Vagina (tissue), 2 donors: Measurements from ENCODE around the gene FBXL7.

Experiments
- POLR2A ChIP-seq, 2 donors: fragments of 450-650 bp; IDR thresholded peaks; one replicate each; pipeline ENCODE4 v1.6.1; 2017; ENCODE audit warnings: antibody characterized with exemption in 2 of 2, mild to moderate bottlenecking in 2 of 2, moderate library complexity in 2 of 2
- TF ChIP-seq, protein P1 (sequence below), 3 experiments: fragments of 450-650 bp in 2 of 3; fragments of 200-600 bp in 1 of 3; sonication (generic) in 1 of 3; IDR thresholded peaks; one replicate each; pipeline ENCODE4 v1.5.1; 2017 to 2019; ENCODE audit warnings: antibody characterized with exemption in 3 of 3, mild to moderate bottlenecking in 2 of 3, moderate library complexity in 2 of 3

DNA sequence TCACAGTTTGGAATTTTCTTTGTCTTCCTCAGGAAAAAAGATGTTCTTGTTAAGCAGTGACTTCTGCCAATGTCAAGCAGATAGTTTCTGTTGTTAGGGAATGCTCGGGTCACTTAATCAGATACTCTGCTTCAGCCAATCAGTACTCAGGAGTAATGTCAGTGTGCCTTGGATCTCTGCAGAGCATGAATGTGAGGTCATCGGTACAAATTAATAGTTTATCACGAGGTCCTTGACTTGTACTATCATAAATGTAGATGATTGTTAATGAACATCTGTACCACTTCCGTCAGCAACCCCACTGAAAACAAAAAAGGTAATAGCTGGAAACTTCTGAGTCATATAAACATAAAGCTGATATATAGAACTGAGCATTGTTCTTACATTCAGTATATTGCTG is 73.6 kb downstream of the FBXL7 start:
- TF ChIP-seq, protein P1, sequence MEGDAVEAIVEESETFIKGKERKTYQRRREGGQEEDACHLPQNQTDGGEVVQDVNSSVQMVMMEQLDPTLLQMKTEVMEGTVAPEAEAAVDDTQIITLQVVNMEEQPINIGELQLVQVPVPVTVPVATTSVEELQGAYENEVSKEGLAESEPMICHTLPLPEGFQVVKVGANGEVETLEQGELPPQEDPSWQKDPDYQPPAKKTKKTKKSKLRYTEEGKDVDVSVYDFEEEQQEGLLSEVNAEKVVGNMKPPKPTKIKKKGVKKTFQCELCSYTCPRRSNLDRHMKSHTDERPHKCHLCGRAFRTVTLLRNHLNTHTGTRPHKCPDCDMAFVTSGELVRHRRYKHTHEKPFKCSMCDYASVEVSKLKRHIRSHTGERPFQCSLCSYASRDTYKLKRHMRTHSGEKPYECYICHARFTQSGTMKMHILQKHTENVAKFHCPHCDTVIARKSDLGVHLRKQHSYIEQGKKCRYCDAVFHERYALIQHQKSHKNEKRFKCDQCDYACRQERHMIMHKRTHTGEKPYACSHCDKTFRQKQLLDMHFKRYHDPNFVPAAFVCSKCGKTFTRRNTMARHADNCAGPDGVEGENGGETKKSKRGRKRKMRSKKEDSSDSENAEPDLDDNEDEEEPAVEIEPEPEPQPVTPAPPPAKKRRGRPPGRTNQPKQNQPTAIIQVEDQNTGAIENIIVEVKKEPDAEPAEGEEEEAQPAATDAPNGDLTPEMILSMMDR (IDR thresholded peaks at IDR 0.05), result no peak
- no peak for TF ChIP-seq POLR2A (IDR thresholded peaks at IDR 0.05)
